Osteoblast (primary cell): ENCODE data around the gene C1orf50. TPM values are rescaled to one million over a fixed set of nuclear protein-coding genes. Genes with fewer than 3 reads are reported as not detected.
"Not testable (repeated sequence)": the region's sequence is repeated elsewhere in the genome, so short reads cannot be mapped to it uniquely, and the experiment has no call there.

Source experiments
- DNase-seq: peaks from one replicate; pipeline ENCODE4 v3.0.0; 2011; ENCODE audit warnings: low spot score, mixed read lengths; ENCODE audit not compliant: insufficient read length; ENCODE audit errors: missing footprints
- H2AFZ ChIP-seq: 2 replicates; pipeline ENCODE4 v1.6.0; 2011; ENCODE audit warnings: mild to moderate bottlenecking, low read length
- H3K27ac ChIP-seq: 2 replicates; pipeline ENCODE4 v1.5.1; 2011; ENCODE audit warnings: mild to moderate bottlenecking, low read depth, low read length, moderate library complexity
- H3K27me3 ChIP-seq: 2 replicates; pipeline ENCODE4 v1.6.0; 2012; ENCODE audit warnings: mild to moderate bottlenecking, control low read depth, inconsistent platforms, low read length, moderate library complexity; ENCODE audit not compliant: insufficient read depth
- H3K36me3 ChIP-seq: 2 replicates; pipeline ENCODE4 v1.5.1; 2011; ENCODE audit warnings: mild to moderate bottlenecking, low read length, control low read depth, moderate library complexity; ENCODE audit not compliant: insufficient read depth
- H3K4me1 ChIP-seq: 2 replicates; pipeline ENCODE4 v1.5.1; 2011; ENCODE audit warnings: mild to moderate bottlenecking, low read length, control low read depth, moderate library complexity; ENCODE audit not compliant: insufficient read depth
- H3K4me2 ChIP-seq: 2 replicates; pipeline ENCODE4 v1.6.0; 2011; ENCODE audit warnings: mild to moderate bottlenecking, low read length; ENCODE audit not compliant: insufficient read depth
- H3K4me3 ChIP-seq: fragments of 200-600 bp; sonication (generic); 3 replicates; pipeline ENCODE4 v1.5.1; 2012; ENCODE audit warnings: mild to moderate bottlenecking, low read length, inconsistent platforms; ENCODE audit not compliant: insufficient read depth
- H3K79me2 ChIP-seq: 2 replicates; pipeline ENCODE4 v1.6.0; 2012; ENCODE audit warnings: mild to moderate bottlenecking, low read length, control low read depth, inconsistent platforms; ENCODE audit not compliant: insufficient read depth
- H3K9me3 ChIP-seq: 2 replicates; pipeline ENCODE4 v1.5.1; 2011; ENCODE audit warnings: low read depth, low read length, control low read depth
- H4K20me1 ChIP-seq: 2 replicates; pipeline ENCODE4 v1.6.0; 2012; ENCODE audit warnings: mild to moderate bottlenecking, low read length, control low read depth; ENCODE audit not compliant: insufficient read depth
- total RNA-seq: library from RNA; depleted of rRNA; stranded (reverse); fragments of >200 nt; gene quantifications from 2 replicates; pipeline ENCODE4 v1.2.3, GENCODE V29; 2012
- TF ChIP-seq, protein P1 (sequence below): IDR thresholded peaks from 2 replicates; pipeline ENCODE4 v1.5.1; 2011; ENCODE audit warnings: mild to moderate bottlenecking, low read depth, low read length, moderate library complexity; ENCODE audit errors: extremely low read depth

Gene C1orf50
- total RNA-seq, result 4.7 and 5.9 TPM in 2 replicates

DNA sequence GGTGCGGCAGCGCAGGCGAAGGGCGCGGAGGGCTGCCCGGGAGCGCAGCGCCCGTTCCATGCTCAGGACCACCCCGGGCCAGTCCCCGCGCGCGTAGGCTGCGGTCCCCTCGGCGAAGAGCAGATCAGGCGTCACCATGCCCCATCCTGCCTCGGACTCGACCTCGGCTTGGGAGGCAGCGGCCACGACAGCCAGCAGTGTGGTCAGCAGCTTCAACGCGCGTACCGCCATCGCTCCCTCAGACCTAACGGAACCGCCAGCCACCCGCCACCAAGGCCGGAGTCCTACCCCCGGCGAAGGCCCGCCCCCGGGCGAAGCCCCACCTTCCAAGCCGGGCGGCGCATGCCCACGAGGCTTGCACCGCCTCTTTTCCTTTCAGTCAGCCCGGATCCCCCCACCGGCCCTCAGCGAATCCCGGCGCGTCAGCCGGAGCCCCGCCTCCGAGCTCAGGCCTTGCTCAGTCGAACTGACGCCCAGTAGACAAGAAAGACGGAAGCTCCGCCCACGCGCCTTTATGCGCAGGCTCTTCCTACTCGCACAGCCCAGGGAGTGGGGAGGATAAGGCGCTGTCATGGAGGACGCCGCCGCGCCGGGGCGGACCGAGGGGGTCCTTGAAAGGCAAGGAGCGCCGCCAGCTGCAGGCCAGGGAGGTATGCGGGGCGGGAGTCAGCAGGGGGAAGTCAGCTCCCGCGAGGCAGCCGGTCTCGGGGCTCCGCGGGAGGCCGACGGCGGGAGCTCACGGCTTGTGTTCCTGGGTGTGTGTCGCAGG lies at the start of gene C1orf50, which contains the start of gene P3H1:
Gene C1orf50 (plus strand): TSS at position 509 of the 769 bp plus-strand sequence. CDS start 63 bp downstream, at position 572.
Gene P3H1 (minus strand): TSS at position 288 of the 769 bp plus-strand sequence. CDS start 57 bp downstream, at position 231.
- Histone ChIP-seq H4K20me1 (peaks cover 20% of the 10 kb centered on the region), H3K79me2 (peaks cover 92% of the 10 kb centered on the region), H3K4me1 (peaks cover 20% of the 10 kb centered on the region), H3K9me3 (no peaks in the 10 kb centered on the region), H3K4me2 (peak within 1 kb of the TSS; percentile 96), H3K36me3 (peaks cover 6% of the 10 kb centered on the region), H3K27ac (peak within 1 kb of the TSS; percentile 88), H3K27me3 (no peaks in the 10 kb centered on the region), H3K4me3 (peak within 1 kb of the TSS; percentile 99), H2AFZ (peak within 1 kb of the TSS; percentile 97)
- TF ChIP-seq, protein P1, sequence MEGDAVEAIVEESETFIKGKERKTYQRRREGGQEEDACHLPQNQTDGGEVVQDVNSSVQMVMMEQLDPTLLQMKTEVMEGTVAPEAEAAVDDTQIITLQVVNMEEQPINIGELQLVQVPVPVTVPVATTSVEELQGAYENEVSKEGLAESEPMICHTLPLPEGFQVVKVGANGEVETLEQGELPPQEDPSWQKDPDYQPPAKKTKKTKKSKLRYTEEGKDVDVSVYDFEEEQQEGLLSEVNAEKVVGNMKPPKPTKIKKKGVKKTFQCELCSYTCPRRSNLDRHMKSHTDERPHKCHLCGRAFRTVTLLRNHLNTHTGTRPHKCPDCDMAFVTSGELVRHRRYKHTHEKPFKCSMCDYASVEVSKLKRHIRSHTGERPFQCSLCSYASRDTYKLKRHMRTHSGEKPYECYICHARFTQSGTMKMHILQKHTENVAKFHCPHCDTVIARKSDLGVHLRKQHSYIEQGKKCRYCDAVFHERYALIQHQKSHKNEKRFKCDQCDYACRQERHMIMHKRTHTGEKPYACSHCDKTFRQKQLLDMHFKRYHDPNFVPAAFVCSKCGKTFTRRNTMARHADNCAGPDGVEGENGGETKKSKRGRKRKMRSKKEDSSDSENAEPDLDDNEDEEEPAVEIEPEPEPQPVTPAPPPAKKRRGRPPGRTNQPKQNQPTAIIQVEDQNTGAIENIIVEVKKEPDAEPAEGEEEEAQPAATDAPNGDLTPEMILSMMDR, result no peak
- peak; percentile 96 for DNase-seq

DNA sequence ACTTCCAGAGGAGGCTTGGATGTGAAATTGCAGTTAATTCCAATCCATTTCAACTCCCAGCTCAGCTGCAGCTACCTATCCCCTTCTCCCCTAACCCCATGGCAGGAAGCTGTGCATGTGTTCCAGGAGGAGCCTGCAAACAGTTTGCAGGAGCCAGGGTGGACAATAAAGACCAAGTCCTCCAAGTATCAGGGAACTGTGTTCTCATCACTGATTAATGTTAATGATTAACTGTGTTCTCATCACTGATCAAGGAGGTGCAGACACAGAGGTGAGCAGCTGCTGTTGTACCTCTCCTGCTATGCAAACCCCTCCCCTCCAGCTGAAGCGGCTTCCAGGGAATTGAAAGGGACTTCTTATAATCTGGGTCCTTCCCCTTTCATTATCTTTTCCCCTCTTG lies 46.2 kb upstream of the C1orf50 start:
- H3K9me3 ChIP-seq, result no peaks in the 10 kb centered on the region
- H4K20me1 ChIP-seq, result no peaks in the 10 kb centered on the region
- H3K79me2 ChIP-seq, result no peaks in the 10 kb centered on the region
- TF ChIP-seq, protein P1, result no peak
- H3K36me3 ChIP-seq, result no peaks in the 10 kb centered on the region
- DNase-seq, result peak; percentile 25
- no peaks in the 10 kb centered on the region for H3K27me3 ChIP-seq
- H2AFZ ChIP-seq, result no peak overlapping the region
- H3K4me2 ChIP-seq, result no peak overlapping the region
- H3K4me3 ChIP-seq, result no peak overlapping the region
- H3K4me1 ChIP-seq, result no peaks in the 10 kb centered on the region
- no peak overlapping the region for H3K27ac ChIP-seq

DNA sequence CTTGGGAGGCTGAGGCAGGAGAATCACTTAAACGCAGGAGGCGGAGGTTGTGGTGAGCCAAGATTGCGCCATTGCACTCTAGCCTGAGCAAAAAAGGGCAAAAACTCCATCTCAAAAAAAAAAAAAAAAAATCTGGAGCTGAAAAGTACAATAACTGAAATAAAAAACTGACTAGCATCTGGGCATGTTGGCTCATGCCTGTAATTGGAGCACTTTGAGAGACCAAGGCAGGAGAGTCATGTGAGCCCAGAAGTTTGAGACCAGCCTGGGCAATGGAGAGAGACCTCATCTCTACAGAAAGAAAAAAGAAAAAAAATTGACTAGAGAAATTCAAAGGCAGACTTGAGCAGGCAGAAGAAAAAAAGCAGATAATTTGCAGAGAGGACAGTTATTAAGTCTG lies 45.1 kb upstream of the C1orf50 start:
- no peaks in the 10 kb centered on the region for H3K4me1 ChIP-seq
- H3K9me3 ChIP-seq, result no peaks in the 10 kb centered on the region
- no peaks in the 10 kb centered on the region for H3K36me3 ChIP-seq
- TF ChIP-seq, protein P1, result no peak
- no peaks in the 10 kb centered on the region for H4K20me1 ChIP-seq
- no peaks in the 10 kb centered on the region for H3K27me3 ChIP-seq
- H3K4me2 ChIP-seq, result no peak overlapping the region
- H2AFZ ChIP-seq, result no peak overlapping the region
- H3K4me3 ChIP-seq, result no peak overlapping the region
- DNase-seq, result no peak
- H3K27ac ChIP-seq, result no peak overlapping the region
- H3K79me2 ChIP-seq, result no peaks in the 10 kb centered on the region

DNA sequence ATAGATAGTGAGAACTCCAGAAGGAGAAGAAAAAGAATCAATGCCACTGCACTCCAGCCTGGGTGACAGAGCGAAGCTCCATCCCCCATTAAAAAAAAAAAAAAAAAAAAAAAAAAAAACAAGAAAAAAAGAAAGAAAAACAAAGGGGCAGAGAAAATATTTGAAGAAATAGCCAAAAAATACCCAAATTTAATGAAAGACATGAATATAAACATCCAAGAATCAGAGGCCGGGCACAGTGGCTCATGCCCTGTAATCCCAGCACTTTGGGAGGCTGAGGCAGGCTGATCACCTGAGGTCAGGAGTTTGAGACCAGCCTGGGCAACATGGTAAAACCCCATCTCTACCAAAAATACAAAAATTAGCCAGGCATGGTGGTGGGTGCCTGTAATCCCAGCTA lies 44.6 kb upstream of the C1orf50 start:
- not testable (repeated sequence) for H3K27me3 ChIP-seq, H3K79me2 ChIP-seq, H3K4me3 ChIP-seq, H4K20me1 ChIP-seq, H3K4me1 ChIP-seq, H3K36me3 ChIP-seq, DNase-seq, H3K9me3 ChIP-seq, H3K27ac ChIP-seq, H3K4me2 ChIP-seq, H2AFZ ChIP-seq
